Lower leg skin (tissue), 3 donors: ENCODE results near the gene ARHGAP10.

ENCODE experiments used
- POLR2A ChIP-seq, 2 donors: fragments of 450-650 bp; IDR thresholded peaks; one replicate each; pipeline ENCODE4 v1.6.1; 2016 to 2017; ENCODE audit warnings: antibody characterized with exemption in 2 of 2, mild to moderate bottlenecking in 1 of 2, moderate library complexity in 1 of 2
- TF ChIP-seq, protein P1 (sequence below), 3 donors: fragments of 450-650 bp; IDR thresholded peaks; one replicate each; pipeline ENCODE4 v1.5.1; 2016; ENCODE audit warnings: antibody characterized with exemption in 3 of 3, mild to moderate bottlenecking in 3 of 3, moderate library complexity in 2 of 3

- TF ChIP-seq POLR2A (IDR thresholded peaks at IDR 0.05) = no peak
- TF ChIP-seq, protein P1, sequence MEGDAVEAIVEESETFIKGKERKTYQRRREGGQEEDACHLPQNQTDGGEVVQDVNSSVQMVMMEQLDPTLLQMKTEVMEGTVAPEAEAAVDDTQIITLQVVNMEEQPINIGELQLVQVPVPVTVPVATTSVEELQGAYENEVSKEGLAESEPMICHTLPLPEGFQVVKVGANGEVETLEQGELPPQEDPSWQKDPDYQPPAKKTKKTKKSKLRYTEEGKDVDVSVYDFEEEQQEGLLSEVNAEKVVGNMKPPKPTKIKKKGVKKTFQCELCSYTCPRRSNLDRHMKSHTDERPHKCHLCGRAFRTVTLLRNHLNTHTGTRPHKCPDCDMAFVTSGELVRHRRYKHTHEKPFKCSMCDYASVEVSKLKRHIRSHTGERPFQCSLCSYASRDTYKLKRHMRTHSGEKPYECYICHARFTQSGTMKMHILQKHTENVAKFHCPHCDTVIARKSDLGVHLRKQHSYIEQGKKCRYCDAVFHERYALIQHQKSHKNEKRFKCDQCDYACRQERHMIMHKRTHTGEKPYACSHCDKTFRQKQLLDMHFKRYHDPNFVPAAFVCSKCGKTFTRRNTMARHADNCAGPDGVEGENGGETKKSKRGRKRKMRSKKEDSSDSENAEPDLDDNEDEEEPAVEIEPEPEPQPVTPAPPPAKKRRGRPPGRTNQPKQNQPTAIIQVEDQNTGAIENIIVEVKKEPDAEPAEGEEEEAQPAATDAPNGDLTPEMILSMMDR (IDR thresholded peaks at IDR 0.05) = no peak
Measured at GRCh38 chr4:147834480-147834879, 102.6 kb downstream of the ARHGAP10 start.
